ENCODE results near the gene STAG1.

The STAG1 gene

GRCh38 chr3:136678981-136679380, 73.2 kb downstream of the STAG1 start (continued):
- TF ChIP-seq ZNF394 (tag by site-specific recombination; IDR thresholded peaks at IDR 0.05; ENCODE audit: borderline replicate concordance), result no peak
- no peak for TF ChIP-seq ZNF558 (tag by site-specific recombination; IDR thresholded peaks at IDR 0.05)
- TF ChIP-seq ZBTB21 (tag by site-specific recombination; IDR thresholded peaks at IDR 0.05), result no peak
- TF ChIP-seq ZNF175 (tag by site-specific recombination; IDR thresholded peaks at IDR 0.05), result no peak
- no peak for TF ChIP-seq SP3 (tag by site-specific recombination; IDR thresholded peaks at IDR 0.05)

GRCh38 chr3:136676009-136676408, 76.2 kb downstream of the STAG1 start:
- Histone ChIP-seq H3K4me1 (ENCODE audit: control insufficient read depth, insufficient read depth, low read length) (no peaks in the 10 kb centered on the region), H3K9me3 (ENCODE audit: control insufficient read depth, insufficient read depth, low read depth, low read length) (no peaks in the 10 kb centered on the region), H3K27ac (ENCODE audit: extremely low read depth, low read depth, low read length) (no peak overlapping the region), H3K36me3 (ENCODE audit: control insufficient read depth in 2 of 2, insufficient read depth in 1 of 2, low read length in 2 of 2) (peaks cover 0 to 2% of the 10 kb centered on the region in 2 experiments; a peak in 1 of 3 replicates), H3K4me3 (ENCODE audit: low read depth, low read length) (no peak overlapping the region)
- ChIA-PET CTCF (no interaction called here), POLR2A (no interaction called here)
- TF ChIP-seq ZNF23 (tag by site-specific recombination; IDR thresholded peaks at IDR 0.05; ENCODE audit: borderline replicate concordance) (no peak), ZNF324 (tag by site-specific recombination; IDR thresholded peaks at IDR 0.05) (no peak), ZNF449 (tag by site-specific recombination; IDR thresholded peaks at IDR 0.05) (no peak), ZNF518A (tag by site-specific recombination; conservative IDR thresholded peaks at IDR 0.05; ENCODE audit: low read depth) (no peak), ZNF362 (tag by site-specific recombination; IDR thresholded peaks at IDR 0.05) (no peak), BCL11B (tag by site-specific recombination; IDR thresholded peaks at IDR 0.05; ENCODE audit: low read depth) (no peak), FEZF1 (tag by site-specific recombination; IDR thresholded peaks at IDR 0.05) (no peak), INSM2 (tag by site-specific recombination; IDR thresholded peaks at IDR 0.05) (no peak), ZNF571 (tag by site-specific recombination; IDR thresholded peaks at IDR 0.05) (no peak), ZNF658 (tag by site-specific recombination; IDR thresholded peaks at IDR 0.05) (no peak)
